Posterior vena cava (tissue), 2 donors: ENCODE data around the gene ACP5. TPM values are rescaled to one million over a fixed set of nuclear protein-coding genes. Genes with fewer than 3 reads are reported as not detected.
"Not testable (repeated sequence)": the region's sequence is repeated elsewhere in the genome, so short reads cannot be mapped to it uniquely, and the experiment has no call there.

Source experiments
- DNase-seq: peaks from one replicate; pipeline ENCODE4 v3.0.0-alpha.2; 2020; ENCODE audit warnings: low spot score
- intact Hi-C, 2 donors: fragments of 100-400 bp; cut with DNase I; formaldehyde crosslinking; loops; one replicate each; pipeline versions ENCODE4 v1.14.1 to v1.14.2; 2022 to 2023
- long read RNA-seq, 2 donors: library from polyadenylated mRNA; unstranded; transcript quantifications; one replicate each; pipeline ENCODE4 v2.0.0, GENCODE V29; 2020 to 2021
- total RNA-seq, 2 donors: library from RNA; stranded (reverse); fragmentation: NEBNext Ultra II Directional; extraction: Animal tissue kit (Norgen Biotek cat#: 25700); gene quantifications; one replicate each; pipeline ENCODE4 v1.2.1, GENCODE V29; 2021
- donor health status: DM: yes; HTN: yes; CAD: no.
- donor health status: DM: yes; HTN: yes; CAD: no.

The ACP5 gene
- 1 to 10 TPM; 5.5 to 8.4 TPM for total RNA-seq
- long read RNA-seq, donor 1, partial matches to known transcripts: 0 of 2 reads
- long read RNA-seq, donor 1, other reads (novel, unspliced or antisense): 0 of 2 reads
- long read RNA-seq, donor 2, transcript ACP5-201 (7 exons, 1,630 nt): major isoform, 5 of 8 reads
- long read RNA-seq, donor 2, partial matches to known transcripts: 0 of 8 reads
- long read RNA-seq, donor 2, other reads (novel, unspliced or antisense): 1 of 8 reads

DNA sequence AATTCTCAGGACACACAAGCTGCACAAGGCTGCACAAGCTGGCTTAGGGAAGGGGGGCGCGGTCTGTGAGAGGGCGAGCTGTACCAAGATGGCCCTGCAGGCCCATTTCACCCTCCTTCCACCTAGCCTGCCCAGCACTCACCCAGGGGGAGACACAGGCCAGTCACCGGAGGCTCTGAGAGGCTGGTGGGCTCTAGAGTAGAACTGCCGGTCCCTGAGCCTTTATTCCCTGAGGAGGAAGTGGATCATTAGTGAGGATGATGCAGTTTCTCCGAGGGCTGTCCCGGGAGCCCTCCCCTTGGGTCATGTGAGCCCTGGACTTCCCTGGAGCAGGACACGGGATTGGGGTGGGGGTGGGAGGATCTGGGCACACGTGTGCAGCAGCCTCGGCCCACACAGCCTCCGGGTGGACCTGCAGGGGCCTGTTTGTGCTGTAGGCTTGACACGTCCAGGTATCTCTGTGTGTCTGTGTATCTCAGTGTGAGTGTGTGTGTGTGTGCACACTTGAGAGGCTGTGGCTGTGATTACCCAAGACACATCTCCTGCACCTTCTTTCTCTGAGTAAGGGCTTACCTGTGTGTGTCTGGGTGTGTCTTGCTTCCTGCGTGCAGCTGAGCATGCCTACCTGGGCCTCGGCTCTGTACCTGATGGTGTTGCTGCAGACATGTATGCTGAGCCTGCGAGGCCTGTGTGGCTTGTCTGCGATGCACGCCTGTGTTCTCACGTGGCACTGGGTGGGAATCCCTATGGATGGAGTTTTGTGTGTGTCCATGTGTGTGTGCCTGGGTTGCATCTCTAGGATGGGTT lies at the start of gene ACP5:
Gene ACP5, minus strand, starts transcription at position 195 of the 807 bp plus-strand sequence. CDS start 328 bp downstream, outside the sequence.
- no peak for DNase-seq
- intact Hi-C loops: no loop called here

DNA sequence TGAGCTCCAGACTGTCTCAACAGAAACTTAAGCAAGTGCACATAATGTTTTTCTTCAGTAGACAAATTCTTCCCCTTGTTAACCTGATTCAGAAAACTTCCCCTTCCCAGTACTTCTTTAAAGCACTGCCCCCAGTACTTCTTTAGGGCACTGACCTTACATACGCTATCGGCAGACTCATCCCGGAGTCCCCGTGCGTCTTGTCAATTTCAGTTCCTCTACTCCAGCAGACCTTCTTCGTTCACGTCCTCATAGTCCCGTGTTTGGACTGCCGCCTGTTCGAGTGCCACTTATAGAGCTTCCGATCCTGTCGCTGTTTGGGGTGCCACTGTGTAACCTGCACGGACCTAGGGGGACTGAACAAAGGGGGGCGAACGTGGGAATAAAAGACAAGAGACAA lies 48.8 kb upstream of the ACP5 start:
- no peak for DNase-seq
- intact Hi-C loops: no loop called here

DNA sequence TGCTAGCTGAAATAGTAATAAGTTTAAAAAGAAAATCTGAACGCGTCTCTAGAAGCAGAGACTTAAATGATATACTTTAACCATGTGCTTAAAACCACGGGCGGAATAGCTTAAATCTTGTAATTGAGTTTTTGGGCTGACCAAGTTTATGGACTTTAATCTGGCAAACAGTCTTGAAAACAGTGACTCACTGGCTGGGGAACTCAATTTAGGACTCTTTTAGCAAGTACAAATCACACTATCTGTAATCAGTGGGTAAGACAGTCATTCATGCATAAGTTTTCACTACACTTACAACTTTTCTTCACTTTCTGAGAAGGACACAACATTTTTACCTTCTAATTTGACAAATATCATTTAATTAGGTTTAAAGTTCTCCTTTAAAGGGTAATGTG lies 46.6 kb upstream of the ACP5 start:
- no peak for DNase-seq
- intact Hi-C loops: no loop called here

DNA sequence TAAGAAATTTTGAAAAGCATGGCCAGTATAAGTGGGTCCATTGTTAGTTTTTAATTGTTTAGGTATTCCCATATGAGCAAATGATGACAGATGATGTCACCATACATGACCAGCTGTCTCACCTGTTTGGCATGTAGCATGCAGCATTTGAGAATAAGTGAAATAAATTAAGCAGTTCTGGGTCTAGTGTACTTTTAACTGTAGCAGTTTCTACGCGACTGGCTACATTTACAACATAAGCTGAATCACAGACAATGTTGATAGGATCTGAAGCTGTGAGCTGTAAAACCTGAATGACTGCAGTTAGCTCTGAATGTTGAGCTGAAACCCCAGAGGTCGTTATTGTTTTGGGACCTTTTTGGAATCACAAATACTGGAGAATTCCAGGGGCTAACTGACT lies 45.0 kb upstream of the ACP5 start:
- intact Hi-C loops, DNase-seq: not testable (repeated sequence)

DNA sequence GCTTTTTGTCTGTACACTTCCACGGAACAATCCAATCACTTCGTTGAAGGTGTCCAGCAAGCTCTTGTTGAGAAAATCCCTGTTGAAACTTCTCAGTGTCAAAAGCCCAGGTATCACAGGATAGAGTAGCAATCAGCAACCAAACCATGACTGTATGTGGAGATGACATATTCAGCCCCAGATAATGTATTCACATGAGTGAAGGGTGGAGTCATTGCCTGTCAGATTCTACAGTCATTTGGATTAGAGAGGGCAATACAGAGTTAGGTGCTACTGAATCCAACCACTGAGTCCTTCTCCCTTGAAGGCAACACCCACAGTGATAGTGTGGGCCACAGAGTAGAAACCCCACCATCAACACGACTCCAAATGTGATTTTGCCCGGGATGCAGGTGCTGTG lies 43.1 kb upstream of the ACP5 start:
- intact Hi-C loops: no loop called here
- DNase-seq: no peak

DNA sequence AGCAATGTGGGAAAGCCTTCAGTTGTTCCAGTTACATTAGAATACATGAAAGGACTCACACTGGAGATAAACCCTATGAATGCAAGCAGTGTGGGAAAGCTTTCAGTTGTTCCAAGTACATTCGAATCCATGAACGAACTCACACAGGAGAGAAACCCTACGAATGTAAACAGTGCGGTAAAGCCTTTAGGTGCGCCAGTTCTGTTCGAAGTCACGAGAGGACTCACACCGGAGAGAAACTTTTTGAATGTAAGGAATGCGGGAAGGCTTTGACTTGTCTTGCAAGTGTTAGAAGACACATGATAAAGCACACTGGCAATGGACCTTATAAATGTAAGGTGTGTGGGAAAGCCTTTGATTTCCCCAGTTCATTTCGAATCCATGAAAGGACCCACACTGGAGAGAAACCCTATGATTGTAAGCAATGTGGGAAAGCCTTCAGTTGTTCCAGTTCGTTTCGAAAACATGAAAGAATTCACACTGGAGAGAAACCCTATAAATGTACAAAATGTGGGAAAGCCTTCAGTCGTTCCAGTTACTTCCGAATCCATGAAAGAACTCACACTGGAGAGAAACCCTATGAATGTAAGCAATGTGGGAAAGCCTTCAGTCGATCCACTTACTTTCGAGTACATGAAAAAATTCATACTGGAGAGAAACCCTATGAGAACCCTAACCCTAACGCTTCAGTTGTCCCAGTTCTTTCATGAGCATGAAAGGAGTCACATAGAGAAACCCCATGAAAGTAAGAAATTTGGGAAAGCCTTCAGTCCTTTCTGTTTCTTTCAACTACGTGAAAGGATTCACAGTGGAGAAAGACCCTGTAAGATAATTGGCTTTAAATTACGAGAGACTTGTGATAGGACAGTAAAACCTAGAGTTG lies 40.0 kb upstream of the ACP5 start:
- intact Hi-C loops: no loop called here
- no peak for DNase-seq

DNA sequence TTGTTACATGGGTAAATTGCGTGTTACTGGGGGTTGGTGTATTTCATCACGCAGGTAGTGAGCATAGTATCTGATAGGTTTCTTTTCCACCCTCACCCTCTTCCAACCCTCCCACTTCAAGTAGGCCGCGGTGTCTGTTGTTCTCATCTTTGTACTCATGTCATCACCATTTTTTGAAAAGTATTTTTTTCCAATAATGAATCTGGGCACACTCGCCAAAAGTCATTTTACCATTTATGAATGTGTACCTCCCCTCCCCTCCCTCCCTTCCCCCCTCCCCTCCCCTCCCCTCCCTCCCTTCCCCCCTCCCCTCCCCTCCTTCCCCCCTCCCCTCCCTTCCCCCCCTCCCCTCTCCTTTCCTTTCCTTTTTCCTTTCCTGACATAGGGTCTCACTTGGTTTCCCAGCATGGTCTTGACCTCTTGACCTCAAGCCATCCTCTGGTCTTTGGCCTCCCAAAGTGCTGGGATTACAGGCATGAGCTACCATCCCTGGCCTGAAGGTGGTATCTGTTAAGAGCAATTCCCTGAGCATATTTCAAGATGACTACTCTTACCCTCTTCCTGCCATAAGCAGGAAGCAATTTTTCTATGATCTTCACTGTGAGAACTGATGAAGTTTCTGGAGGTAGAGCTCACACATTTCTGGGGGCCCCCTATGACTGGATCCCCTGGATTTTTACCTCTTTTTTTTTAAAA lies 35.5 kb upstream of the ACP5 start:
- intact Hi-C loops: no loop called here
- no peak for DNase-seq

DNA sequence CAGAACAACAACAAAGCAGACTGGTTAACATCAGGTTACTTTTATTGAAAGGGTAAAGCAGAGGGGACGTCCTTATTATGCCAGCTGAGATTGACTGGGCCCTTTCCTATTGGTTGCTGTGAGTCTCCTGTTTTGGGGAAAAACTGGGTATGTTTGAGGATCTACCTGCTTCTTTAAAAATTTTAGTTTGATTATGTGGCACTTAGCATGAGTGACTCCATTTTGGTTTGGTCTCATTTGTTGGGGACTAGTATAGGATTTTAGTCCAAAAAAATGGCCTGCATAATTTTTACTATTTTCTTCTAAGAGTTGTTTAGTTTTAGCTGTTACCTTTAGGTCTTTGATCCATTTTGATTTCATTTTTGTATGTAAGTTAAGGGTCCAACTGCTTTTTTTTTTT lies 34.3 kb upstream of the ACP5 start:
- intact Hi-C loops: no loop called here
- no peak for DNase-seq

DNA sequence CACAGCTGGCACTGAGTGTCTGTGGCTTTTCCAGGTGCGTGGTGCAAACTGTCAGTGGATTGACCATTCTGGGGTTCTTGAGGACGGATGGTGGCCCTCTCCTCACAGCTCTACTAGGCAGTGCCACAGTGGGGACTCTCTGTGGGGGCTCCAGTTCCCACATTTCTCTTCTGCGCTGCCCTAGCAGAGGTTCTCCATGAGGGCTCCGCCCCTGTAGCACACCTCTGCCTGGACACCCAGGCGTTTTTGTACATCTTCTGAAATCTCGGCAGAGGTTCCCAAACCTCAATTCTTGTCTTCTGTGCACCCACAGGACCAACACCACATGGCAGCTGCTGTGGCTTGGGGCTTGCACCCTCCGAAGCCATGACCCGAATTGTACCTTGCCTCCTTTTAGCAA lies 29.0 kb upstream of the ACP5 start:
- DNase-seq: no peak
- intact Hi-C loops: loop anchor here in 1 of 2 donors (5.0 kb wide), 1 partner anchor 481 kb away; no protein-coding TSS in a partner anchor

DNA sequence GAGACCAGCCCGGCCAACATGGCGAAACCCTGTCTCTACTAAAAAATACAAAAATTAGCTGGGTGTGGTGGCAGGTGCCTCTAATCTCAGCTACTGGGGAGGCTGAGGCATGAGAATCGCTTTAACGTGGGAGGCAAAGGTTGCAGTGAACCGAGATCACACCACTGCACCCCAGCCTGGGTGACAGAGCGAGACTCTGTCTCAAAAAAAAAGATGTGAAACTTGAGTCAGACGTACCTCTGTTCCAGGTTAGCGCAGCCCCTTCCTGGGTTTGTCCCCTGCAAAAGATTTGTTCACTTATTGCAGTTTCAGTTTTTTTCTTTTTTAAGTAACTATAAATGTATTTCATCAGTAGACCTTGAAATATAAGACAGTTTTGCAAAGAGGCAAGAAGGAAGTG lies 22.3 kb upstream of the ACP5 start:
- intact Hi-C loops, DNase-seq: not testable (repeated sequence)

DNA sequence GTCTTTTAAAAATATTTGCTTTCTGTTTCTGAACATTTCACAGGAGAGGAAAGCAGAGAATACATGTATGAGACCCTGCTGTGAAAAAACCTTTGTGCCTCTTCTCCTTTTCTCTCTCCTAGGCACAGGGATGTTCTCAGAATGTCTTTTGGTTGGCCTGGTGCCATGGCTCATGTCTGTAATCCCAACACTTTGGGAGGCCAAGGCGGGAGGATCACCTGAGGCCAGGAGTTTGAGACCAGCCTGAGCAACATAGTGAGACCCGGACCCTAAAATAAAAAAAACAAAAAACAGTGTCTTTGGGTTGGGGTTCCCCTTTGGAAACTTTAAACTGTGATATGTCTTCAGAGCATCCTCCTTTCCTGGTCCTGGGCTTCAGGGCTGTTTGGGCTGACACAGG lies 21.3 kb upstream of the ACP5 start:
- intact Hi-C loops: no loop called here
- no peak for DNase-seq

DNA sequence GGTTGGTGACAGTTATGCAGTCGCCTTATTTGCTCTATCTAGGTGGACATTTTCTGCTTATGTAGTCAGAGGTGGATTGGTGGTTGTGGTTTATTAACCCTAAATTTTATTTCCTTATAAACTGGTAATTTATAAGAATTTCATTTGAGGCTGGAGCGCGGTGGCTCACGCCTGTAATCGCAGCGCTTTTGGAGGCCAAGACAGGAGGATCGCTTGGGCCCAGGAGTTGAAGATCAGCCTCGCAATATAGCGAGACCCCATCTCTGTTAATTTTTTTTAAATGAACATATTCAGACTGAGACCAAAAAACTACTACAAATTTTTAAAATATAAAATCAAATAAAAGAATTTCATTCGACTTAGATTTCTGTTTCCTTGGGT lies 20.6 kb upstream of the ACP5 start:
- intact Hi-C loops: no loop called here
- DNase-seq: no peak

DNA sequence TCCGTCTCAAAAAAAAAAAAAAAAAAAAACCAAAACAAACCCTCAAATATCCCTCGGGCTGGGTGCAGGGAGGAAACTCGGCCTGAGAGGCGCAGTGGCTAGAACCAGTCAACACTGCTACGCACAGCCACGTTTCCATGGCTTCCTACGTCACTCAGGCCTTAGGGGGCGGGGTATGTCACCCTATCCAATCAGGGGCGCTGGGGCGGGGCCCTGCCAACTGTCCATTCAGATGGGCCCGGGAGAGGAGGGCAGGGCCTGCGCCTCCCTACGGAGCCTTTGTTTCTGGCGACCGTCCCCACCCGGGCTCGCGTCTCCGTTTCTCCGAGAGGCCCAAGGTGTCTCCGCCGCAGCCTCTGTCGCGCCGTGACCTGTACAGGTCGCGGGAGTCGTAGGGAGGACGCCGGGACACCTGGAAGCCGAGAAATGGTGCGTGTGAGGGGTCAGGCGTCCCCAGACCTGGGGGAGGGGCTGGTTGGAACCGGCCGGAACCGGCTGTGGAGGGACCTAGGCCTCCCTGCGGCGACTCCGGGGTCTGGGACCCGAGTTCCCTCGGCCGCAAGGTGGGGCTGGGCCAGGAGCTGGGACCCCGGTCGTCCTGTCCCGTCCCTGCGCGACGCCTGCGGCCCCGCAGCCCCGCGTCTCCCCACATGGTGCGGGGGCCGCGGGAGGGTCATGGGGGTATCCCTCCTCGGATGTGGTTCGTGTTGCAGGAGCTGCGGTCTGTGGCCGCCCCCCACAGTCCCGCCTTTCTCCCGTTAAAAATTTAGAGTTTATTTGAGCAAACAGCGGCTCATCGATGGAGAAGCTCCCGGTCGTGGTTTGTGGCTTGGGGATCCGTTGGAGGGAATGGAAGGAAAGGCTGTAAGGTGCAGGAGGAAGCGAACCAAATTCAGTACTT lies 20.0 kb upstream of the ACP5 start, which contains the start of gene ZNF627:
Gene ZNF627, plus strand, starts transcription at position 282 of the 901 bp plus-strand sequence. Its CDS starts 145 bp downstream, at position 427.
- DNase-seq: peak; percentile 100
- intact Hi-C loops: no loop called here

DNA sequence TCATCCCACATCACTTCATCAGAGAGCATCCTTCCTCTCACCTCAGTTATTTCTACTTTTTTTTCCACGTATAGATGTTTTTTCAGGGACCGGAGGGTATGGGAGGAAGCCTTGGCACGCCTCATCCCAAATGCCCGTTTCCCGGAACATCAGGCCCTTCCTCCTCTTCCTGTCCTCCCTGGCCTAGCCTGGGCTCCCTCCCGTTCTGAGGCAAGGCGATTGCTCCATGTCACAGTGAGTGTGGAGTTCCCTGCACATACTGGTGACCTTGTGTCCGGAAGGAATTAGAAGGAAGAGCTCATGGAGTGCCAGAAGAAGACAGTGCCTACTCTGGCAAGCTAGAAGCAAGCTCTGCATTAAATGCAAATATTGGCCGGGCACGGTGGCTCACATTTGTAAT lies 18.7 kb upstream of the ACP5 start:
- intact Hi-C loops: no loop called here
- no peak for DNase-seq

DNA sequence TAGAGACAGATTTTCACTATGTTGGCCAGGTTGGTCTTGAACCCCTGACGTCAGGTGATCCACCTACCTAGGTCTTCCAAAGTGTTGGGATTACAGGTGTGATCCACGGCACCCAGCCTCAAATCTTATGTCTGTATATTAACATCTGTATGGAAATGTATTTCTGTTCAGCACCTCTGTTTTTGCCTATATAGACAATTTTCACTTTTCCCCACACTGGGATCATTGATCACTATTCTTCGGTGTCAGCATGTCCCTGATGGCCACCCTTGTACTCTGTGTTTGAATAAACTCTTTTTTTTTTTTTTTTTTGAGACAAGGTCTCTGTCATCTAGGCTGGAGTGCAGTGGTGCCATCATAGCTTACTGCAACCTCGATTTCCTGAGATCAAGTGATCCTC lies 16.6 kb upstream of the ACP5 start:
- intact Hi-C loops: no loop called here
- DNase-seq: no peak

DNA sequence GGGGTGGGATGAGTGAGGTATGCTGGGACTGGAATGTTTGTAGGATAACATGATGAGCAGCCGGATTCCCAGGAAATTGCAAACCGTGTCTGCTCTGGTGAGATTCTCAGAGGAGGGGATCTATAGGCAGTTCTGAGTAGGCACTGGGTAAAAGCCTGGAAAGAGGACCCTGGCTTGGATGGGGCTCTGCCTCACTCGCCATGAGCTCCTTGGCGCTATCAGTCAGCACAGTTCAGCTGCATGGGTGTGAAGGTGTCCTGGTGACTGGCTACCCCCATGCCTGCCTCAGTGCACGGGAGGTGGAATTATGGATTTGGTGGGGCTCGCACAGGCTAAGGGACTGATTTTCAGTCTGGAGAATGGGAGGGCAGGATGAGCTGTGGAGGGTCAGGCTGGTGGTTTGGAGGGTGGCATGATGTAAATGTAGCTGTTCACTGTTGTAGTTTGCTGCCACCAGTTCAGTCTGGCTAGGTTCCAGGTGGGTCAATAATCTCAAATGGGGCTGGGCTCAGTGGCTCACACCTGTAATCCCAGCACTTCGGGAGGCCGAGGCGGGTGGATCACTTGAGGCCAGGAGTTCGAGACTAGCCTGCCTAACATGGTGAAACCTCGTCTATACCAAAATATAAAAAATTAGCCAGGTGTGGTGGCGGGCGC lies 10.7 kb upstream of the ACP5 start:
- intact Hi-C loops: loop anchor here in 1 of 2 donors (2.0 kb wide), 1 partner anchor 91 kb away; no protein-coding TSS in a partner anchor
- no peak for DNase-seq

DNA sequence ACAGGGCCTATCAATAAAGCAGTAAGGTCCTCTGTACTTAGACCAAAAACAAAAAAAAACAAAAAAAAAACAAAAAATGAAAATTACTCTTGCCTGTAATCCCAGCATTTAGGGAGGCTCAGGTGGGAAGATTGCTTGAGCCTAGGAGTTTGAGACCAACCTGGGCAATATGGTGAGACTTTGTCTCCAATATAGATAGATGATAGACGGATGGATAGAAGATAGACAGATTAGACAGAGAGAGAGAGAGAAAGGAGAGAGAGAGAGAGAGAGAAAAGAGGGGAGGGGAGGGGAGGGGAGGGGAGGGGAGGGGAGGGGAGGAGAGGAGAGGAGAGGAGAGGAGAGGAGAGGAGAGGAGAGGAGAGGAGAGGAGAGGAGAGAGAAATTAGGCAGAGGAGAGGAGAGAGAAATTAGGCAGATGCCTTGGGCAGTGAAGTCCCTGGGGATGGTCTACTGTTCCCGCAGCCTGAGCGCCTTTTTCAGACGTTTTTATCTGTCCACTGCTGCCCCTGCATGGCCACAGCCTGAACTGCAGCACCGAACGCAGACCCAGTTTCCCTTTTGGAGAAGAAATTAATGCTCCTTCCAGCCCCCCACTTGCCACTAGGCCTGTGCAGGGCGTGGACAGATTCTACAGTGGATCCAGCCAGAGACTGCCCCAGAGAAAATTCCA lies 10.0 kb upstream of the ACP5 start:
- peak; percentile 92 for DNase-seq
- intact Hi-C loops: loop anchor here in 1 of 2 donors (2.0 kb wide), 1 partner anchor 91 kb away; no protein-coding TSS in a partner anchor
